NCI-H187 (cell line): Measurements from ENCODE around the gene STAT2.
"Not testable (repeated sequence)": the region's sequence is repeated elsewhere in the genome, so short reads cannot be mapped to it uniquely, and the experiment has no call there.

Experiments used
- DNase-seq, 2 experiments: peaks; one replicate each; lab custom pipeline; 2025; lab: John Stamatoyannopoulos, UW

STAT2 gene

GRCh38 chr12:56330936-56331490 is 28.9 kb downstream of the STAT2 start:
- DNase-seq = no peak

- DNase-seq = no peak
Observed at GRCh38 chr12:56326533-56326932, 33.4 kb downstream of the STAT2 start.

GRCh38 chr12:56326126-56326525 is 33.8 kb downstream of the STAT2 start:
- no peak for DNase-seq

GRCh38 chr12:56324206-56324605 is 35.7 kb downstream of the STAT2 start:
- DNase-seq = no peak

GRCh38 chr12:56321610-56322009 is 38.3 kb downstream of the STAT2 start:
- DNase-seq = not testable (repeated sequence)

- DNase-seq = no peak
Observed at GRCh38 chr12:56321027-56321426, 38.9 kb downstream of the STAT2 start.

- DNase-seq = no peak
Observed at GRCh38 chr12:56317675-56318074, 42.2 kb downstream of the STAT2 start.

GRCh38 chr12:56315622-56316473 is 44.1 kb downstream of the STAT2 start, which contains the start of gene CNPY2:
Gene CNPY2, minus strand, starts transcription at chr12:56315988. Its CDS starts 771 bp downstream, at chr12:56315217.
- peak; percentile 89 to 97 for DNase-seq

GRCh38 chr12:56315249-56315621 is 44.7 kb downstream of the STAT2 start:
- DNase-seq = no peak

- no peak for DNase-seq
Observed at GRCh38 chr12:56311003-56311402, 48.9 kb downstream of the STAT2 start.

- no peak for DNase-seq
Observed at GRCh38 chr12:56308714-56309113, 51.2 kb downstream of the STAT2 start.

- DNase-seq = no peak
Observed at GRCh38 chr12:56307221-56307965, 52.5 kb downstream of the STAT2 start.

- DNase-seq = no peak
Observed at GRCh38 chr12:56304872-56305590, 54.9 kb downstream of the STAT2 start.

- DNase-seq = no peak
Observed at GRCh38 chr12:56304276-56304675, 55.6 kb downstream of the STAT2 start.

- DNase-seq = peak in 1 of 2 experiments; percentile 55
Observed at GRCh38 chr12:56300644-56301464, 59.1 kb downstream of the STAT2 start.

- DNase-seq = peak; percentile 98 to 99
Observed at GRCh38 chr12:56299853-56300643, 59.9 kb downstream of the STAT2 start, which contains the start of gene CS. Gene CS, minus strand, starts transcription at chr12:56300330. Its CDS starts 129 bp downstream, at chr12:56300201.

GRCh38 chr12:56299308-56299852 is 60.5 kb downstream of the STAT2 start:
- DNase-seq = no peak

GRCh38 chr12:56298828-56299227 is 61.1 kb downstream of the STAT2 start:
- no peak for DNase-seq

GRCh38 chr12:56297400-56297799 is 62.5 kb downstream of the STAT2 start:
- DNase-seq = no peak

- DNase-seq = no peak
Observed at GRCh38 chr12:56296295-56296694, 63.6 kb downstream of the STAT2 start.
